Activated T-helper 1 cell treated with anti-CD3 and anti-CD28 coated beads, Interleukin-2, amount 50 U/mL, for 16 hours (primary cell): ENCODE measurements around the gene B3GALNT2.

ENCODE experiments used
- DNase-seq, 2 donors: peaks; one replicate each; pipeline ENCODE4 v3.0.0-alpha.2; 2020; ENCODE audit warnings: low read depth in 1 of 2, low spot score in 1 of 2

Gene B3GALNT2

DNA sequence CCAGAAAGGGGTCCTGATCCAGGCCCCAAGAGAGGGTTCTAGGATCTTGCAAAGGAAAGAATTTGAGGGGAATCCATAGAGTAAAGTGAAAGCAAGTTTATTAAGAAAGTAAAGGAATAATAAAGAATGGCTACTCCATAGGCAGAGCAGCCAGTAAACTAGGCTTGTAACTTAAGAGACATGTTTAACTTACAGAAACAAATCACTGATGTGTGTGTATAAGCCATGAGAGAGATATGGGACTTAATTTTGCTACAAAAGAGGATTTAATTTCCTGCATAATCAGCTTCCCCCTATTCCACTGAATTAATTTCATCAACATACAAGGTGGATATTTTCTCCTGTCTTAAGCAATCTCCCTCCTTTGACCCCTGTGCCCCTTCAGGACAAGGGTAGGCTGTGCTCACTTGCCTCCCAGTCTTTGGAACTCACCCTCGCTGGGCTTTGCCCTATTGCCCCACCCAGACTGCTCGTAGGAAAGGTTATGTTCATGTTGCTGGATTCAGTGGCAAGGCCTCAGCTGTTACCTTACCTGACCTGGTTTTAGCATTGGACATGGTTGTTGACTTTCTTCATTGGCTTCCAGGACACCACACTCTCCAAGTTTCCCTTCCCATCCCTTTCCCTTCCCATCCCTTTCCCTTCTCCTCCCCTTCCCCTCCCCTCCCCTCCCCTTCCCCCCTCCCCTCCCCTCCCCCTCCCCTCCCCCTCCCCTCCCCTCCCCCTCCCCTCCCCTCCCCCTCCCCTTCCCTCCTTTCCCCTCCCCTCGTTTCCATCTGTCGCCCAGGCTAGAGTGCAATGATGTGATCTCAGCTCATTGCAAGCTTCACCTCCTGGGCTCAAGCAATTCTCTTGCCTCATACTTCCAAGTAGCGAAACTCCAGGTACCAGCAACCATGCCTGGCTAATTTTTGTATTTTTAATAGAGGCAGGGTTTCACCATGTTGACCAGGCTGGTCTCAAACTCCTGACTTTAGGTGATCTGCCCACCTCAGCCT is 92.5 kb downstream of the B3GALNT2 start:
- DNase-seq = no peak

DNA sequence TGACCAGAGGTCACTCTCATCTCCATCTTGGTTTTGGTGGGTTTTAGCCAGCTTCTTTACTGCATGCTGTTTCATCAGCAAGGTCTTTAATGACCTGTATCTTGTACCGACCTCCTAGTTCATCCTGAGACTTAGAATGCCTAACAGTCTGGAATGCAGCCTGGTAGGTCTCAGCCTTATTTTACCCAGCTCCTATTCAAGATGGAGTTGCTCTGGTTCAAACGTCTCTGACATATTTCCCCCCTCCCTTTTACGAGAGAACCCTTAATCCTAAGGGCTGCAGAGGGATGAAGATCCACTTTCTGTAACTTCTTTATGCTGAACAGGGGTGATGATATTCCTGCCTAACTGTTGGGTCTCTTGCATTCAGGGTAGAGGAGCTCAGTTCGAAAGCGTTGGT is 93.8 kb downstream of the B3GALNT2 start:
- DNase-seq = no peak

- DNase-seq = no peak
Measured at GRCh38 chr1:235409042-235409820, 95.0 kb downstream of the B3GALNT2 start.

DNA sequence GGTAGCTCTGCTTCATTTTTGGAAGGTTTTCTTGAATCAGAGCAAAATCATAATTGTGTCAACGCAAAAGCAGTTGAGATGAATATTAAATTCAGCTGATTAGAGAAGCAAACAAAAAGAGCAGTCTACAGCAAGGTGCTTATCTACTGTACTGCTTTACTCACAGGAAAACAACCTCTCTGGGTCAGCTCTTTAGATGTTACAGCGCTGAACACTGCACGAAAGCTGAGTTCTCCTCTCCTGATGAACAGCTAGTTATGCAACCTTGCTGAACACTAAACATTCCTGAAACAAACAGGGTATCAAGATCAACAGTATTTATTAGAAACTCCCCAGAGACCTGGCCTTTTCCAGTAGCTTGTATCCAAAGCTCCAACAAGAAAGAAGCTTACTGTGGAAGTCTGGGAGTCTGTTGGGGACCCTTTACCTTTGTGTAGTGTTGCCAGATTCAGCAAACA is 95.7 kb downstream of the B3GALNT2 start:
- DNase-seq = no peak

DNA sequence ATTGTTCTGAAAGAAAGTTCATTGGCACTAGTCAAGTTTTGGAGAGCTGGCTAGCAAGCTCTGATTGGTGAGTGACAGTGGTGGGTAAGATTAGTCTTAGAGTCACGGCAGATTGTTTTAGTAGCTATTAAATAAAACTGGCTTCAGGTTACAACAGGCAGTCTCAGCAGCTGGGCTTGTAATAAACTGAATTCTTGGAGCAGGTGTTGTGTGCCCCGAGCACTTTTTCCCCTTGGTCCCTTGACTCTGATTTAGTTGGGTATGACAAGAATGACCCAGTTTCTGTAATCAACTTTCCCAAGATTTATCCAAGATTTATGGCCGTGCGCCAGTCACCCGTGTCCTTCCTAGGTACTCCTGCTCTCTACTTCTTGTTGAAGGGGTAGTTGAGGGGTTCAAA is 96.8 kb downstream of the B3GALNT2 start:
- DNase-seq = no peak

DNA sequence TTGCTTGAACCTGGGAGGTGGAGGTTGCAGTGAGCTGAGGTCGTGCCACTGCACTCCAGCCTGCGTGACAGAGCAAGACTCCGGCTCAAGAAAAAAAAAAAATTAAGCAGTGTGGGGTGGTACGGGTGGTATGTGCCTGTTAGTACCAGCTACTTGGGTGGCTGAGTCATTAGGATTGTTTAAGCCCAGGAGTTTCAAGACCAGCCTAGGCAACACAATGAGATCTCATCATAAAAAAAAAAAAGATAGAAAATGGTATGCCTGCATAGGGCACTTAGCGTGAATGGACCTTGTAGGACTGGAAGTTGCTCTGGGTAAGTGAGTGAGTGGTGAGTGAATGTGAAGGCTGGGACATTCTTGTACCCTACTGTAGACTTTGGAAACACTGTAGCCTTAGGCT is 100.1 kb downstream of the B3GALNT2 start:
- no peak for DNase-seq

- DNase-seq = no peak
Measured at GRCh38 chr1:235403593-235403992, 100.7 kb downstream of the B3GALNT2 start.

GRCh38 chr1:235402457-235403200 is 101.6 kb downstream of the B3GALNT2 start:
- DNase-seq = no peak

DNA sequence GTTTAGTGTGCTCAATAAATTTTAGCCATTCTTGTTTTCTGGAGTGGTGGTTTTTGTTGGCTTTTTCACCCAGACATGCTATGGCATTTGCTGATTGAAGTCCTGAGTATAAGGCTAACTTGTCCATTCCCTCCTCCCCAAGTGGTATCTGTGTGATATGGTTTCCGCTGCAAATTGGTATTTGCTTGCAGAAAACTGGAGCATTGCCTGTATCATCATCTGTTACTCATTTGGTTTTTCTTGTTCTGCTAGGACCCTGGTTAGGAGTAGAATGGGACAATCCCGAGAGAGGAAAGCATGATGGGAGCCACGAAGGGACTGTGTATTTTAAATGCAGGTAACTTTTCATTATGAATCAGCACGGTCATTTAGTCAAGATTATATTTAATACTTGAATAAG is 103.0 kb downstream of the B3GALNT2 start:
- DNase-seq = no peak
